Cardiac muscle cell (in vitro differentiated cells and primary cell): Measurements from ENCODE around the gene KY. TPM values are rescaled to one million over a fixed set of nuclear protein-coding genes. Genes with fewer than 3 reads are reported as not detected.

Source experiments
- DNase-seq, 2 donors: peaks; one replicate each; pipeline versions ENCODE4 v3.0.0 to v3.0.0-alpha.2; 2010 to 2017; ENCODE audit warnings: low read depth in 1 of 2, low spot score in 1 of 2
- H3K27ac ChIP-seq: fragments of 200-600 bp; sonication (generic); 2 replicates; pipeline ENCODE4 v1.5.1; 2016
- H3K27me3 ChIP-seq: fragments of 200-600 bp; sonication (generic); 2 replicates; pipeline ENCODE4 v1.6.0; 2016; ENCODE audit warnings: control low read depth
- H3K36me3 ChIP-seq: fragments of 200-600 bp; sonication (generic); 2 replicates; pipeline ENCODE4 v1.5.1; 2016; ENCODE audit warnings: control low read depth
- H3K4me1 ChIP-seq: fragments of 200-600 bp; sonication (generic); 2 replicates; pipeline ENCODE4 v1.8.1; 2017; ENCODE audit warnings: low read depth, mild to moderate bottlenecking, mixed run types
- H3K4me3 ChIP-seq: fragments of 200-600 bp; sonication (generic); 2 replicates; pipeline ENCODE4 v1.5.1; 2016; ENCODE audit warnings: mild to moderate bottlenecking
- H3K9me3 ChIP-seq: fragments of 200-600 bp; sonication (generic); 2 replicates; pipeline ENCODE4 v1.5.1; 2017; ENCODE audit warnings: low read depth, mild to moderate bottlenecking, control low read depth
- polyA plus RNA-seq: library from polyadenylated mRNA; unstranded; fragments of >200 nt; fragmentation: Nextera tagmentation; extraction: Ambion mirVana; gene quantifications from 2 replicates; pipeline ENCODE4 v1.2.1, GENCODE V29; 2016
- total RNA-seq: library from RNA; depleted of rRNA; stranded (reverse); fragments of >200 nt; gene quantifications from 2 replicates; pipeline ENCODE4 v1.2.3, GENCODE V29; 2016
- TF ChIP-seq, protein P1 (sequence below): IDR thresholded peaks from 2 replicates; pipeline ENCODE4 v1.5.1; 2012; ENCODE audit warnings: low read depth, mild to moderate bottlenecking, low read length

KY gene
- total and polyA plus RNA-seq, 2 experiments from 2014 or later: 0.35 to 1.2 TPM

DNA sequence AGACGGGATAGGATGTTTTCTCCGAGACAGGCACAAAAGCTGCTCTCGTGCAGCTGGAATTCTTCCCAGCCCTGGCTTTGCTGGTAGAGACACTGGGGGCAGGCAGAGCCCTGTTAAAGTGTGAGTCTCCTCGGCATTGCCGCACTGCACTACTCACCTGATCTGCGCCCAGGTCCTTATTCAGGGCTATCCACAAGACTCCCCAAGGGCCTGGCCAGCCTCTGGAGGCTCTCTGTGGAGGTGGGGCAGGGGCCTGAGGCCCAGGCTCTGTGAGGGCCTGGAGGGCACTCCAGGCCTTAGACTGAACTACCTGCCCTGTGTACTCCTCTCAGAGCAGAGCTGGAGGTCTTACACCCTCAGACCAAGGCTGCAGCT is 48.4 kb downstream of the KY start:
- TF ChIP-seq, protein P1, sequence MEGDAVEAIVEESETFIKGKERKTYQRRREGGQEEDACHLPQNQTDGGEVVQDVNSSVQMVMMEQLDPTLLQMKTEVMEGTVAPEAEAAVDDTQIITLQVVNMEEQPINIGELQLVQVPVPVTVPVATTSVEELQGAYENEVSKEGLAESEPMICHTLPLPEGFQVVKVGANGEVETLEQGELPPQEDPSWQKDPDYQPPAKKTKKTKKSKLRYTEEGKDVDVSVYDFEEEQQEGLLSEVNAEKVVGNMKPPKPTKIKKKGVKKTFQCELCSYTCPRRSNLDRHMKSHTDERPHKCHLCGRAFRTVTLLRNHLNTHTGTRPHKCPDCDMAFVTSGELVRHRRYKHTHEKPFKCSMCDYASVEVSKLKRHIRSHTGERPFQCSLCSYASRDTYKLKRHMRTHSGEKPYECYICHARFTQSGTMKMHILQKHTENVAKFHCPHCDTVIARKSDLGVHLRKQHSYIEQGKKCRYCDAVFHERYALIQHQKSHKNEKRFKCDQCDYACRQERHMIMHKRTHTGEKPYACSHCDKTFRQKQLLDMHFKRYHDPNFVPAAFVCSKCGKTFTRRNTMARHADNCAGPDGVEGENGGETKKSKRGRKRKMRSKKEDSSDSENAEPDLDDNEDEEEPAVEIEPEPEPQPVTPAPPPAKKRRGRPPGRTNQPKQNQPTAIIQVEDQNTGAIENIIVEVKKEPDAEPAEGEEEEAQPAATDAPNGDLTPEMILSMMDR: no peak
- H3K9me3 ChIP-seq: no peaks in the 10 kb centered on the region
- no peak overlapping the region for H3K4me3 ChIP-seq
- no peak overlapping the region for H3K27ac ChIP-seq
- DNase-seq: no peak
- peaks cover 4% of the 10 kb centered on the region for H3K4me1 ChIP-seq
- no peaks in the 10 kb centered on the region for H3K36me3 ChIP-seq
- peaks cover 36% of the 10 kb centered on the region for H3K27me3 ChIP-seq

DNA sequence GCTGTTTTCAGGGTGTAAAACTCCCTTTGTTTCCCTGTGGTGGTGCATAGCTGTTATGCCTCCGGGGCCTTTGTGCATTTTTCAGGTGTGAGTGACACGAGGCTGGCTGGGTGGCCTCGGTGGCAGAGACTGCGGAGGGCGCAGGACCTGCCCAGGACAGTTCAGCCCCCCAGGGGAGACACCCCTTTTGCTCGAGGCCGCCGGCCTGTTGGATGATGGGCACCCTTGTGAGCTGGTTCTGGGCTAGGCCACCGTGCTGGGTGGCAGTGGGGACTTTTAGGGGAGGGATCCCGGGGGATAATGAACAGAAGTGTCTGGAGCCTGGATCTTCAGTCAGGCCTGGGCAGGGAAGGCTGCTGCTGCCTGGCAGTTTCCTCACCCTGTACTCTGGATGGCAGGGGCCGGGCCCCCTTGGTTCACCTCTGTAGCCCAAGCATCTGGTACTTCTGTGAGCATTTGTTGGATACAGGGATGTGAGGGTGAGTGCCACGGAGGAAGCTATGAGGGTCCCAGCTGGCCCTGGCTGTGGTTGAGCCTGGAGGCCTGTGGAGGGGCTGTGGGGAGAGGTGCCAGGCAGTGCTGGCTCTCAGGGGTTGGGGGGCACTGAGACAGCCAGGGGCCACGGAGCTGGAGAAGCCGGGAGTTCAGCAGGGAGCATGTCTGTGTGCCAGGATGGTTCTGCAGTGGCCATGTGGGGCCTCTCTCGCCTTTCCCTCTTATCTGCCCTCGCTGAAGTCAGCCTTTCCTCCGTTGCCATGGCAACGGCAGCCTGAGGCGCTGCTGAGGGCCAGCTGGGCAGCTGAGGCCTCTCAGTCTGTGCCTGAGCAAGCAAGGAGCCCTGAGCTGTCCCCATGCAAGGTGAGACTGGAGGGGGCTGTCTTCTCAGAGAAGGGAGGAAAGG is 49.0 kb downstream of the KY start:
- Histone ChIP-seq H3K9me3 (no peaks in the 10 kb centered on the region), H3K36me3 (no peaks in the 10 kb centered on the region), H3K4me1 (peaks cover 4% of the 10 kb centered on the region), H3K27ac (no peak overlapping the region), H3K27me3 (peaks cover 39% of the 10 kb centered on the region), H3K4me3 (no peak overlapping the region)
- TF ChIP-seq, protein P1: no peak
- DNase-seq: peak; percentile 76 to 93

DNA sequence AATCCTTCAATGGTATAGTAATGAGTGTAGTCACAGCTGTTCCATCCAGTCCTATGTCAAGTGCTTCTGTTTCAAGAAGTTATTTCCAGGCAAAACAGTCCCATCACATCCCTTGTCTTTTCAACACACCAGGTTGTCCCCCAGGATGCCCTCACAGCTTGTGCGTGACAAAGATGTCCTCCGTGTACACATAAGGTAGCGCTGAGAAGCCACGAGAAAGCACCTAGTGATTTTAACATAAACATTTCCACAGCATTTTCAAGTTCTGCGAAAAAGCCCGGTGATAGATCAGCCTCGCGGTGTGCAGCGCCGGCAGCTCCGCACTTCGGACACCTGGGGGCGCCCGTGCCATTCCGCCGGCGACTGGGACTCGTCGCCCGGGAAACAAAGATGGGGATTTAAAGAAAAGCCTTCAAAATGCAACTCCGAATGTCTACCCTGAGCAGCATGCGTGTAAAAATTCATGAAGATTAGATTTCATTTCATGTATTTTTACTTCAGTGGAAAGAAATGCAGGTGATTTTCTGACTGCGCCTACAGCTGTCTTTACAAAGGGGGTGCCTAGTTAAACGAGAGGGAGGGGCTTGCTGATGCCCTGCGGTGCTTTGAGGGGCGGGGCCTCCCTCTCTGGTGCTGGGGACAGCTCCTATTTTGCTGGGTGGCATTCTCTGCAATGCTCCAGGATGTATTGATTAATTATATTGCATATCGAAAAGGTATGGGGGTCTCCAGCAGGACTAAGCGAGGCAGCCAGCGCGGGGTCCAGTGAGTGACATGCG is 49.9 kb downstream of the KY start:
- Histone ChIP-seq H3K9me3 (no peaks in the 10 kb centered on the region), H3K27ac (no peak overlapping the region), H3K27me3 (peaks cover 45% of the 10 kb centered on the region), H3K36me3 (no peaks in the 10 kb centered on the region), H3K4me3 (no peak overlapping the region), H3K4me1 (peaks cover 4% of the 10 kb centered on the region)
- DNase-seq: peak; percentile 78 to 86
- TF ChIP-seq, protein P1: peak; percentile 99

DNA sequence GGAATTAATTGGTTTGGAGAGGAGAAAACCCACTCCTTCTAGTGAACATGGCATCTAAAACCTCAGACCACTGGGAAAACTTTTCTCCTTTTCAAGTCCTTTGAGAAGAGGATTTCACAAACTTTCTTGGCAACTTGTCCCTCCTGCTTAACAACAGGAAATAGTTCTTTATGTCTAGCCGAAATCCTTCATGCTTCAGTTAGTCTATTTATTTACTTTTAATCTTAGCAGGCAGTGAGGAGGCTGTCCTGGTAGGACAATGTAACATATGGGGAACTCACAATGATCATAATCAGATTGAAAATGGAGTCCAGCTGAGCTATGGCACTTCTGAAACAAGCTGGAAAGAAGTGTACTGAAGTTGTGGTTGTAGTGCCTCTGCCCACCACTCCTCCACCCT is 50.6 kb downstream of the KY start:
- H3K4me1 ChIP-seq: peaks cover 4% of the 10 kb centered on the region
- no peaks in the 10 kb centered on the region for H3K9me3 ChIP-seq
- H3K27me3 ChIP-seq: peaks cover 42% of the 10 kb centered on the region
- H3K27ac ChIP-seq: no peak overlapping the region
- H3K4me3 ChIP-seq: no peak overlapping the region
- DNase-seq: peak in 1 of 2 donors; percentile 29
- TF ChIP-seq, protein P1: no peak
- no peaks in the 10 kb centered on the region for H3K36me3 ChIP-seq

DNA sequence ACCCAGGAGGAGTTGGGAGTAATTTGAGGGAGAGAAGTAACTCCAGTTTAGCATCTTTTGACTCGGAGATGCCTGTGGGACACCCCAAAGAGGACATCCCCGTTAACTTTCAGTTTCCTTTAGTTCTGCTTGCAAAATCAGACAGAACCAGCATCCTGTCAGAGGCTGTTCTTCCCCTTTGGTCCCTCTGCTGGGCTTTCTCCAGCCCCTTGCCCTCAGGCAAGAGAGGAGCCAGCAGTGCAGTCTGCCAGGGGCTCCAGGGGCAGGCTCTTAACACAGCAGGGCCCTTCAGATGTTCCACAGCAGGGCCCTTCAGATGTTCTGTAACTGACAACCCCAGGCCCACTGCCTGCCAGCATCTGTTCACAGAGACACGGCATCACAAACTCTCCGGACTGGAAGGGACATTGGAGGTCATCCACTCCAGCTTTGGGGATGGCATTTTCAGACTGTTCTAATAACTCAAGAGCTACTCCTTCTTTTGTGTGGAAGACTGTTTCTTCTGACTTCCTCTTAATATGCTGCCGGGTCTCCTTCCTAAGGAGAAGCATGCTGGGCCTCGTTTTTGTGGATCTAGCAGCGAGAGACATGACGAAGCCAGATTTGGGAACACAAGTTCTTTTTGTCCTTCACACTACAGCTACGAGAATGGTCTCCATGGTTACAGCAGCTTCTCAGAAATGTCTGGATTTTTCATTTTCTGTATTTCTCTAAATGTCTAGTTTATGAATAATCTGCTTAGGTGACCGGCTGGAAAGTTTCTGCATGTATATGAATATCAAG is 51.9 kb downstream of the KY start:
- no peaks in the 10 kb centered on the region for H3K36me3 ChIP-seq
- peaks cover 40% of the 10 kb centered on the region for H3K27me3 ChIP-seq
- no peak for DNase-seq
- no peak overlapping the region for H3K4me3 ChIP-seq
- no peak overlapping the region for H3K27ac ChIP-seq
- H3K9me3 ChIP-seq: no peaks in the 10 kb centered on the region
- peaks cover 4% of the 10 kb centered on the region for H3K4me1 ChIP-seq
- TF ChIP-seq, protein P1: no peak
